IMR-90 (cell line): ENCODE data around the gene CXCL3. TPM values are rescaled to one million over a fixed set of nuclear protein-coding genes. Genes with fewer than 3 reads are reported as not detected.

Experiments
- ATAC-seq: fragments of 200-7000 bp; cut with Tn5 transposase; 2 replicates; pipeline ENCODE4 v1.9.1; 2020; ENCODE audit warnings: low read depth, mild to moderate bottlenecking, moderate library complexity
- BruUV-seq: library from RNA; stranded (reverse); fragments of 400-500 nt; replicated peaks from 2 replicates; lab custom pipeline; 2021; lab: Mats Ljungman, UMichigan
- CTCF ChIA-PET: fragments of 300-600 bp; formaldehyde crosslinking; extraction: SDS; loops from one replicate; lab custom pipeline; 2021; ENCODE audit warnings: antibody characterized with exemption; lab: Yijun Ruan, JAX
- POLR2A ChIA-PET: fragments of 300-600 bp; sonication (Branson Sonifier 250); formaldehyde crosslinking; loops from one replicate; lab custom pipeline; 2022; ENCODE audit warnings: antibody characterized with exemption; ENCODE audit not compliant: unreplicated experiment; lab: Charles Lee
- DNase-seq: peaks from one replicate; pipeline ENCODE4 v3.0.0; 2013
- H2AFZ ChIP-seq: replicated peaks from 2 replicates; pipeline ENCODE3; 2013; ENCODE audit warnings: low read length, mild to moderate bottlenecking; ENCODE audit not compliant: poor library complexity
- H2AK5ac ChIP-seq: 2 replicates; pipeline ENCODE4 v1.6.1; 2013; ENCODE audit warnings: low read depth, low read length, inconsistent platforms
- H2AK9ac ChIP-seq: replicated peaks from 2 replicates; pipeline ENCODE3; 2013; ENCODE audit warnings: mild to moderate bottlenecking, low read depth, low read length, moderate library complexity; ENCODE audit not compliant: poor library complexity
- H2BK120ac ChIP-seq: 2 replicates; pipeline ENCODE4 v1.6.1; 2013; ENCODE audit warnings: low read depth, low read length, inconsistent platforms
- H2BK15ac ChIP-seq: 3 replicates; pipeline ENCODE4 v1.6.1; 2013; ENCODE audit warnings: low read depth, low read length, inconsistent platforms
- H2BK20ac ChIP-seq: 2 replicates; pipeline ENCODE4 v1.6.1; 2013; ENCODE audit warnings: low read depth, mild to moderate bottlenecking, inconsistent platforms, low read length, moderate library complexity
- H2BK5ac ChIP-seq: 2 replicates; pipeline ENCODE4 v1.6.1; 2013; ENCODE audit warnings: mild to moderate bottlenecking, low read depth, low read length, inconsistent platforms; ENCODE audit not compliant: poor library complexity, severe bottlenecking
- H3K14ac ChIP-seq: replicated peaks from 2 replicates; pipeline ENCODE4 v1.6.1; 2013; ENCODE audit warnings: low read depth, low read length, inconsistent platforms
- H3K18ac ChIP-seq: 2 replicates; pipeline ENCODE4 v1.6.1; 2013; ENCODE audit warnings: low read depth, low read length, control low read depth
- H3K23ac ChIP-seq: 2 replicates; pipeline ENCODE4 v1.6.1; 2013; ENCODE audit warnings: low read depth, low read length, inconsistent platforms
- H3K27ac ChIP-seq: 2 replicates; pipeline ENCODE4 v1.5.1; 2013; ENCODE audit warnings: mild to moderate bottlenecking, control low read depth, low read length; ENCODE audit not compliant: insufficient read depth
- H3K27me3 ChIP-seq: 2 replicates; pipeline ENCODE4 v1.6.1; 2013; ENCODE audit warnings: low read length; ENCODE audit not compliant: control insufficient read depth, insufficient read depth
- H3K36me3 ChIP-seq: 2 replicates; pipeline ENCODE4 v1.6.1; 2013; ENCODE audit warnings: low read length, mixed read lengths; ENCODE audit not compliant: control insufficient read depth, insufficient read depth
- H3K4ac ChIP-seq: 2 replicates; pipeline ENCODE4 v1.6.1; 2013; ENCODE audit warnings: low read depth, low read length, inconsistent platforms
- H3K4me1 ChIP-seq: 2 replicates; pipeline ENCODE4 v1.6.1; 2013; ENCODE audit warnings: low read length, mixed read lengths; ENCODE audit not compliant: control insufficient read depth, insufficient read depth
- H3K4me2 ChIP-seq: 2 replicates; pipeline ENCODE4 v1.6.1; 2013; ENCODE audit warnings: low read depth, mild to moderate bottlenecking, control low read depth, low read length, moderate library complexity
- H3K4me3 ChIP-seq: 2 replicates; pipeline ENCODE4 v1.5.1; 2013; ENCODE audit warnings: low read depth, mild to moderate bottlenecking, control low read depth, low read length, moderate library complexity; ENCODE audit not compliant: insufficient read depth
- H3K56ac ChIP-seq: 2 replicates; pipeline ENCODE4 v1.6.1; 2013; ENCODE audit warnings: low read length, inconsistent platforms; ENCODE audit not compliant: insufficient read depth; ENCODE audit errors: extremely low read depth
- H3K79me1 ChIP-seq, 2 experiments: 2 replicates each; pipeline ENCODE4 v1.6.1; 2013; ENCODE audit warnings: low read length in 2 of 2, inconsistent platforms in 1 of 2, low read depth in 1 of 2
- H3K9ac ChIP-seq: 2 replicates; pipeline ENCODE4 v1.6.1; 2013; ENCODE audit warnings: low read depth, low read length, control low read depth
- H3K9me1 ChIP-seq: 2 replicates; pipeline ENCODE4 v1.6.1; 2013; ENCODE audit warnings: low read length, inconsistent platforms; ENCODE audit not compliant: insufficient read depth
- H3K9me3 ChIP-seq: 2 replicates; pipeline ENCODE4 v1.6.1; 2013; ENCODE audit warnings: low read length; ENCODE audit not compliant: control insufficient read depth, insufficient read depth
- H4K20me1 ChIP-seq: 2 replicates; pipeline ENCODE4 v1.6.1; 2013; ENCODE audit warnings: low read length, inconsistent platforms; ENCODE audit not compliant: insufficient read depth
- H4K5ac ChIP-seq: 2 replicates; pipeline ENCODE4 v1.6.1; 2013; ENCODE audit warnings: mild to moderate bottlenecking, low read depth, low read length, control low read depth
- H4K8ac ChIP-seq, 2 experiments: 2 replicates each; pipeline ENCODE4 v1.6.1; 2013; ENCODE audit warnings: low read depth in 2 of 2, low read length in 2 of 2, control low read depth in 1 of 2, inconsistent platforms in 1 of 2
- H4K91ac ChIP-seq: 2 replicates; pipeline ENCODE4 v1.6.1; 2013; ENCODE audit warnings: low read depth, low read length, inconsistent platforms; ENCODE audit not compliant: insufficient read depth
- POLR2A ChIP-seq: IDR thresholded peaks from 2 replicates; pipeline ENCODE4 v1.6.1; 2012; ENCODE audit warnings: mild to moderate bottlenecking, low read depth, low read length
- WGBS, 2 experiments: methylation state at CpG; one replicate each; pipeline versions ENCODE4 v1.1.5 to v1.1.7; 2013; ENCODE audit warnings: missing lambda C conversion rate in 2 of 2; ENCODE audit not compliant: insufficient read length in 1 of 2; ENCODE audit errors: extremely low coverage in 2 of 2; 5-methylcytosine and 5-hydroxymethylcytosine counted together
- dilution Hi-C: fragments of 300-500 bp; cut with HindIII; formaldehyde crosslinking; loops from one replicate; pipeline ENCODE4 v1.14.3; 2018; ENCODE audit warnings: low sequenced_read_pairs; ENCODE audit not compliant: unreplicated experiment
- in situ Hi-C: fragments of 300-500 bp; cut with MboI; formaldehyde crosslinking; loops from 3 replicates; pipeline ENCODE4 v1.14.3; 2019; ENCODE audit warnings: low sequenced_read_pairs, inconsistent platforms, mixed read lengths
- intact Hi-C: fragments of 100-400 bp; cut with micrococcal nuclease; formaldehyde crosslinking; loops from 2 replicates; pipeline ENCODE4 v1.10.0; 2022
- polyA plus RNA-seq, 3 experiments: library from polyadenylated mRNA; depleted of rRNA; stranded (reverse); fragments of >200 nt; gene quantifications; 2 replicates each; pipeline ENCODE4 v1.2.3, GENCODE V29; 2012; ENCODE audit warnings: low replicate concordance in 1 of 3
- total RNA-seq: library from RNA; depleted of rRNA; stranded (reverse); fragments of >200 nt; gene quantifications from 2 replicates; pipeline ENCODE4 v1.2.3, GENCODE V29; 2012

CXCL3 gene
- total and polyA plus RNA-seq, 2 of the 4 experiments (the other 2 are of a cell fraction), result 0.18 to 0.74 TPM

- Histone ChIP-seq H3K36me3 (no peaks in the 10 kb centered on the region), H3K27ac (no peak overlapping the region), H3K9me3 (no peaks in the 10 kb centered on the region), H3K18ac (no peak overlapping the region), H4K5ac (no peak overlapping the region), H2AFZ (no peak overlapping the region), H3K27me3 (peaks cover 13% of the 10 kb centered on the region), H3K9me1 (no peaks in the 10 kb centered on the region), H2BK20ac (no peak overlapping the region), H3K79me1 (no peaks in the 10 kb centered on the region), H2AK9ac (no peak overlapping the region), H3K9ac (no peak overlapping the region), H4K20me1 (no peaks in the 10 kb centered on the region), H4K8ac (no peak overlapping the region), H3K23ac (no peak overlapping the region), H2AK5ac (no peak overlapping the region), H3K4ac (no peak overlapping the region), H3K4me1 (no peaks in the 10 kb centered on the region), H2BK15ac (no peak overlapping the region), H3K4me3 (no peak overlapping the region), H2BK120ac (no peak overlapping the region), H3K4me2 (no peak overlapping the region), H3K14ac (no peak overlapping the region), H4K91ac (no peak overlapping the region), H2BK5ac (no peak overlapping the region), H3K56ac (no peak overlapping the region)
- in situ Hi-C loops, result no loop called here
- no TSS peak for BruUV-seq
- TF ChIP-seq POLR2A, result no peak
- intact Hi-C loops, result no loop called here
- ChIA-PET CTCF (interaction anchor here (0.6 kb wide), 1 partner anchor 38 kb away, joined by 6 read pairs; no protein-coding TSS in a partner anchor), POLR2A (no interaction called here)
- dilution Hi-C loops, result no loop called here
- no CpG with 5 or more reads among the region's 4 CpGs for WGBS, 2 experiments
- DNase-seq (no peak), ATAC-seq (no peak)
Measured at GRCh38 chr4:74084984-74085383, 46.5 kb upstream of the CXCL3 start.
